Suprapubic skin (tissue), 4 donors: ENCODE measurements around the gene TMEFF2. TPM values are rescaled to one million over a fixed set of nuclear protein-coding genes. Genes with fewer than 3 reads are reported as not detected.
"Not testable (repeated sequence)": the region's sequence is repeated elsewhere in the genome, so short reads cannot be mapped to it uniquely, and the experiment has no call there.

Experiments used
- DNase-seq, 2 donors: peaks; one replicate each; pipeline ENCODE4 v3.0.0-alpha.2; 2019; ENCODE audit warnings: low spot score in 2 of 2
- H3K27ac ChIP-seq: fragments of 200-600 bp; sonication (generic); one replicate; pipeline ENCODE4 v1.5.1; 2019
- H3K27me3 ChIP-seq: fragments of 200-600 bp; sonication (generic); one replicate; pipeline ENCODE4 v1.5.1; 2019
- H3K36me3 ChIP-seq: fragments of 200-600 bp; sonication (generic); one replicate; pipeline ENCODE4 v1.5.1; 2019
- H3K4me1 ChIP-seq: fragments of 200-600 bp; sonication (generic); one replicate; pipeline ENCODE4 v1.5.1; 2019
- H3K4me3 ChIP-seq: fragments of 200-600 bp; sonication (generic); one replicate; pipeline ENCODE4 v1.5.1; 2019; ENCODE audit warnings: mild to moderate bottlenecking
- H3K9me3 ChIP-seq: fragments of 200-600 bp; sonication (generic); one replicate; pipeline ENCODE4 v1.5.1; 2019
- EP300 ChIP-seq: sonication (generic); formaldehyde crosslinking; IDR thresholded peaks from one replicate; pipeline ENCODE4 v1.6.1; 2017; ENCODE audit warnings: antibody characterized with exemption
- POLR2A ChIP-seq, 2 donors: fragments of 450-650 bp; IDR thresholded peaks; one replicate each; pipeline ENCODE4 v1.6.1; 2017; ENCODE audit warnings: antibody characterized with exemption in 2 of 2, mild to moderate bottlenecking in 2 of 2, moderate library complexity in 2 of 2
- POLR2AphosphoS5 ChIP-seq, 3 donors: sonication (generic); formaldehyde crosslinking; IDR thresholded peaks; one replicate each; pipeline ENCODE4 v1.6.1; 2017; ENCODE audit warnings: antibody characterized with exemption in 3 of 3
- WGBS: methylation state at CpG from one replicate; pipeline ENCODE4 v1.1.5; 2018; 5-methylcytosine and 5-hydroxymethylcytosine counted together
- total RNA-seq, 4 donors: library from RNA; depleted of rRNA; stranded (reverse); fragments of >200 nt; gene quantifications; one replicate each; pipeline ENCODE4 v1.1.0, GENCODE V29; 2016
- TF ChIP-seq, protein P1 (sequence below), 2 donors: fragments of 200-600 bp in 1 of 2; fragments of 450-650 bp in 1 of 2; sonication (generic) in 1 of 2; IDR thresholded peaks; one replicate each; pipeline ENCODE4 v1.5.1; 2016 to 2019; ENCODE audit warnings: antibody characterized with exemption in 2 of 2, mild to moderate bottlenecking in 1 of 2, moderate library complexity in 1 of 2

The TMEFF2 gene
- total RNA-seq, 4 donors from 2014 or later, result 0.36 TPM; not detected in 3

DNA sequence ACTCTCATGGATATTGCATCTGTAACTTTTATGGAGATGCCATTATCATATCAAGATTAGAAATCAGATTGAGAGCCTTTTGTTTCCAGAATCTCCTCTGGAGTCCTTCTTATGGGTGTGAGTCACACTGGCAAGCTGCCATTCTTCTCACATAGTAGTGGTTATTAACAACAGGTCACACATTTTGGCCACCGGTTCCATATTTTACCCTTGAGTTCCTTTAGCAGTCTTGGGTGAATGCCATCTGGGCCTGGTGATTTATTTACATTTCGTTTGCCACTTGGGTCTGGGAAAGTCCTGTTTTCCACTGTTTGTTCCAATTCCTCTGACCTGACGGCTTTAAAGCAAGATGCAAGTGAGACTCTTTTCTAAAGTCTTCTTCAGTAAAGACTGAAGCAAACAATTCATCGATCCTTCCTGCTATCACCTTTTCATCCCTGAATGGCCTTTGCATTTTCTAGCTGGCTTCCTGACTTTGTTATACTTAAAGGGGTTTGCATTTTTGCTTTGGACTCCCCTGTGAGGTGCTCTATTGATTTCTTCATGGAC is 267.3 kb downstream of the TMEFF2 start:
- no peaks in the 10 kb centered on the region for H3K36me3 ChIP-seq

DNA sequence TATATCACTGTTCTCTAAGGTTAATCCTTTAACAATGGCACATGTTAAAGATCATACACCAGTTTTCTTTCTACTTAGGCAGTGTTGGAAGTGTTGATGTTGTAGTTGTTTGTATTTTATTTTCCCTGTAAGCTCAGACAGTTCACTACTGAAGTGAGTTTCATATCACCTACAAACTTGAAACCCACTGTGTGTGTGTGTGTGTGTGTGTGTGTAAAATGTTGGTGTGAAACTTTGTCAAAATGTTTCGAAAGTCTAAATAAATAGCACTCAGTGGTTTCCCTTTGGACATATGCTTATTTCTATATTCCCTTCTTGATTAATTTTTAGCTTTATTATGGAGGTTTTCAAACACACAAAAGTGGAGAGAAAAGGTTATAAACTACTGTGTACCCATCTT is 268.1 kb downstream of the TMEFF2 start:
- WGBS, result 98% methylated on average over 1 of the region's 1 CpG
- no peak for TF ChIP-seq EP300
- TF ChIP-seq POLR2AphosphoS5 (IDR thresholded peaks at IDR 0.05), result no peak
- TF ChIP-seq, protein P1, sequence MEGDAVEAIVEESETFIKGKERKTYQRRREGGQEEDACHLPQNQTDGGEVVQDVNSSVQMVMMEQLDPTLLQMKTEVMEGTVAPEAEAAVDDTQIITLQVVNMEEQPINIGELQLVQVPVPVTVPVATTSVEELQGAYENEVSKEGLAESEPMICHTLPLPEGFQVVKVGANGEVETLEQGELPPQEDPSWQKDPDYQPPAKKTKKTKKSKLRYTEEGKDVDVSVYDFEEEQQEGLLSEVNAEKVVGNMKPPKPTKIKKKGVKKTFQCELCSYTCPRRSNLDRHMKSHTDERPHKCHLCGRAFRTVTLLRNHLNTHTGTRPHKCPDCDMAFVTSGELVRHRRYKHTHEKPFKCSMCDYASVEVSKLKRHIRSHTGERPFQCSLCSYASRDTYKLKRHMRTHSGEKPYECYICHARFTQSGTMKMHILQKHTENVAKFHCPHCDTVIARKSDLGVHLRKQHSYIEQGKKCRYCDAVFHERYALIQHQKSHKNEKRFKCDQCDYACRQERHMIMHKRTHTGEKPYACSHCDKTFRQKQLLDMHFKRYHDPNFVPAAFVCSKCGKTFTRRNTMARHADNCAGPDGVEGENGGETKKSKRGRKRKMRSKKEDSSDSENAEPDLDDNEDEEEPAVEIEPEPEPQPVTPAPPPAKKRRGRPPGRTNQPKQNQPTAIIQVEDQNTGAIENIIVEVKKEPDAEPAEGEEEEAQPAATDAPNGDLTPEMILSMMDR (IDR thresholded peaks at IDR 0.05), result no peak
- TF ChIP-seq POLR2A (IDR thresholded peaks at IDR 0.05), result no peak
- H3K4me1 ChIP-seq, result peaks cover 2% of the 10 kb centered on the region
- no peak overlapping the region for H3K4me3 ChIP-seq
- no peak overlapping the region for H3K27ac ChIP-seq
- H3K9me3 ChIP-seq, result no peaks in the 10 kb centered on the region
- no peaks in the 10 kb centered on the region for H3K27me3 ChIP-seq
- DNase-seq, result no peak
- no peaks in the 10 kb centered on the region for H3K36me3 ChIP-seq

More for the DNA sequence above, 267.3 kb downstream of the TMEFF2 start:
- H3K27ac ChIP-seq, result no peak overlapping the region
- WGBS, result 41% methylated on average over 4 of the region's 4 CpGs
- DNase-seq, result no peak
- no peaks in the 10 kb centered on the region for H3K9me3 ChIP-seq
- no peaks in the 10 kb centered on the region for H3K27me3 ChIP-seq
- H3K4me3 ChIP-seq, result no peak overlapping the region
- no peak for TF ChIP-seq POLR2AphosphoS5 (IDR thresholded peaks at IDR 0.05)
- TF ChIP-seq POLR2A (IDR thresholded peaks at IDR 0.05), result no peak
- TF ChIP-seq, protein P1 (IDR thresholded peaks at IDR 0.05), result no peak
- no peak for TF ChIP-seq EP300
- H3K4me1 ChIP-seq, result peaks cover 2% of the 10 kb centered on the region

DNA sequence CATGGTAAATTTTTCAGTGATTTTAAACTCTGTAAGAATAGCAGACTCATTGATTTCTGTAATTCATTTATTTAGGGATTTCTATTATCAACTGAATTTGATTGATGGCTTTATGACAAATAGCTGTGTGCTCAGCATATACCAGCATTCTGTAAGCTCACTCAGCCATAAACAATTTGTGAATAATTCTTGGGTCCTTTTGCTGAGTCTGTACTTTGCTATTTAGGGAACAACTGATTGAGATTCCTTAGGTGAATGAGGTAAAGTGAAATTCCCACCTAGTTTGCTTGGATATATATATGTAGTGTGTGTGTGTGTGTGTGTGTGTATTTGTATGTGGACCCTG is 271.1 kb downstream of the TMEFF2 start:
- Histone ChIP-seq H3K4me3 (no peak overlapping the region), H3K4me1 (peaks cover 2% of the 10 kb centered on the region), H3K27ac (no peak overlapping the region), H3K27me3 (no peaks in the 10 kb centered on the region), H3K36me3 (no peaks in the 10 kb centered on the region), H3K9me3 (no peaks in the 10 kb centered on the region)
- TF ChIP-seq POLR2AphosphoS5 (IDR thresholded peaks at IDR 0.05), result no peak
- no peak for TF ChIP-seq POLR2A (IDR thresholded peaks at IDR 0.05)
- TF ChIP-seq EP300, result no peak
- TF ChIP-seq, protein P1 (IDR thresholded peaks at IDR 0.05), result no peak
- no peak for DNase-seq

DNA sequence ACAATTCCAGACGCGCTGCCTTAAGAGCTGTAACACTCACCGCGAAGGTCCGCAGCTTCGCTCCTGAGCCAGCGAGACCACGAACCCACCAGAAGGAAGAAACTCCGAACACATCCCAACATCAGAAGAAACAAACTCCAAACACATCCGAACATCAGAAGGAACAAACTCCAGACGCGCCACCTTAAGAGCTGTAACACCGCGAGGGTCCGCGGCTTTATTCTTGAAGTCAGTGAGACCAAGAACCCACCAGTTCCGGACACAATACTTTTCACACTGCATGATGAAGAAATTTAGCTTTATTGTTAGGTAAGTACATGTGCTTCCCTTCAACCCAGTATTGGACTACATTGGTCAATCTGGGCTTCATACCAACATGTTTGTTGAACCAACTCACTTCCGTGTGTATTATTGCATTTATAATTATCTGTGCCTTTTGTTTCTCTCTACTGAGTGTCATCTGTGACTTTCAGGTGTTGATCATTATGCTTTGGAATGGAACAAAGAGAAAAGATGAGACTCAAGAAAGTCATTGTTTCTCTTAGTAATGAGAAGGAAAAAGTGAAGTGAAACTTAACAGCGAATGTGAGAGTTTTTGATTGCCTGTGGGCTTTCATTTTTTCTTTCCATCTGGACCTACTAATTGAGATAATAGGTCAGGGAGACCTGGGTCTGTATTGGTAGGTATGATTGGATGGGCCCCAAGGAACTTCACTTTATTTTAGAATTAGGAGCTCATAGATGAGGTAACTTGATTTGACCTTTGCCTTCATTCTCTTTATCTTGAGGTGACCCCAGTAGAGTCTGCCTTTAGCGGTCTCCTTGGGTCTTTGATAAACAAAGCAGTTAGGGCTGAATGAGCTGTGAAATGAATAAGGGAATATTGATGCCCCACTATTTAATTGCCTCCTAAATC is 271.7 kb downstream of the TMEFF2 start:
- DNase-seq, result no peak
- 94% methylated on average over 20 of the region's 20 CpGs for WGBS
- H3K36me3 ChIP-seq, result no peaks in the 10 kb centered on the region
- no peaks in the 10 kb centered on the region for H3K9me3 ChIP-seq
- no peak overlapping the region for H3K4me3 ChIP-seq
- H3K27me3 ChIP-seq, result no peaks in the 10 kb centered on the region
- H3K4me1 ChIP-seq, result peaks cover 2% of the 10 kb centered on the region
- no peak overlapping the region for H3K27ac ChIP-seq
- TF ChIP-seq, protein P1 (IDR thresholded peaks at IDR 0.05), result no peak
- TF ChIP-seq EP300, result no peak
- no peak for TF ChIP-seq POLR2A (IDR thresholded peaks at IDR 0.05)
- no peak for TF ChIP-seq POLR2AphosphoS5 (IDR thresholded peaks at IDR 0.05)

DNA sequence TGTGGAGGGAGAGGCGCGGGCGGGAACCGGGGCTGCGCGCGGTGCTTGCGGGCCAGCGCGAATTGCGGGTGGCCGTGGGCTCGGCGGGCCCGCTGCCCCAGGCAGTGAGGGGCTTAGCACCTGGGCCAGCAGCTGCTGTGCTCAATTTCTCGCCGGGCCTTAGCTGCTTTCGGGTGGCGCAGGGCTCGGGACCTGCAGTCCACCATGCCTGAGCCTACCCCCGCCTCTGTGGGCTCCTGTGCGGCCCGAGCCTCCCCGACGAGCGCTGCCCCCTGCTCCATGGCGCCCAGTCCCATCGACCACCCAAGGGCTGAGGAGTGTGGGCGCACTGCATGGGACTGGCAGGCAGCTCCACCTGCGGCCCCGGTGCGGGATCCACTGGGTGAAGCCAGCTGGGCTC is 273.1 kb downstream of the TMEFF2 start:
- H3K27me3 ChIP-seq, H3K27ac ChIP-seq, H3K36me3 ChIP-seq, H3K9me3 ChIP-seq, H3K4me3 ChIP-seq, H3K4me1 ChIP-seq, DNase-seq: not testable (repeated sequence)
- WGBS, result no CpG with 5 or more reads among the region's 32 CpGs
